ELF-1 (cell line): ENCODE measurements around the gene PCDHB10.
"Not testable (repeated sequence)": the region's sequence is repeated elsewhere in the genome, so short reads cannot be mapped to it uniquely, and the experiment has no call there.

Experiments used
- DNase-seq: peaks from one replicate; pipeline ENCODE4 v3.0.0-alpha.2; 2016; ENCODE audit warnings: low read depth, low spot score

The PCDHB10 gene

GRCh38 chr5:141192110-141192725 lies at the start of gene PCDHB10:
Gene PCDHB10 (plus strand): TSS chr5:141192353. CDS start chr5:141192553, 200 bp downstream.
- DNase-seq, result peak; percentile 72

GRCh38 chr5:141149812-141150211 lies 42.3 kb upstream of the PCDHB10 start, which contains the start of gene PCDHB6:
Gene PCDHB6 (plus strand): TSS chr5:141150057. CDS start chr5:141150258, 201 bp downstream.
- DNase-seq, result peak; percentile 30

GRCh38 chr5:141150224-141150992 lies 41.7 kb upstream of the PCDHB10 start:
- no peak for DNase-seq

DNA sequence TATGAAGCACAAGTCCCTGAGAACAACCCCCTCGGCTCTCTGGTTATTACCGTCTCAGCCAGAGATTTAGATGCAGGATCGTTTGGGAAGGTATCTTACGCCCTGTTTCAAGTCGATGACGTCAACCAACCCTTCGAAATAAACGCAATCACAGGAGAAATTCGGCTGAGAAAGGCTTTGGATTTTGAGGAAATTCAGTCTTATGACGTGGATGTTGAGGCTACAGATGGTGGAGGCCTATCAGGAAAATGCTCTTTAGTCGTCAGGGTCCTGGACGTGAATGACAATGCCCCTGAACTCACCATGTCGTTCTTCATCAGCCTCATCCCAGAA lies 41.2 kb upstream of the PCDHB10 start:
- no peak for DNase-seq

- not testable (repeated sequence) for DNase-seq
These were observed 40.5 kb upstream of the PCDHB10 start for GRCh38 chr5:141151632-141152031.

DNA sequence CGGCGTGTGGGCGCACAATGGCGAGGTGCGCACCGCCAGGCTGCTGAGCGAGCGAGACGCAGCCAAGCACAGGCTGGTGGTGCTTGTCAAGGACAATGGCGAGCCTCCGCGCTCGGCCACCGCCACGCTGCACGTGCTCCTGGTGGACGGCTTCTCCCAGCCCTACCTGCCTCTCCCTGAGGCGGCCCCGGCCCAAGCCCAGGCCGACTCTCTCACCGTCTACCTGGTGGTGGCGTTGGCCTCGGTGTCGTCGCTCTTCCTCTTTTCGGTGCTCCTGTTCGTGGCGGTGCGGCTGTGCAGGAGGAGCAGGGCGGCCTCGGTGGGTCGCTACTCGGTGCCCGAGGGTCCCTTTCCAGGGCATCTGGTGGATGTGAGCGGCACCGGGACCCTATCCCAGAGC lies 40.1 kb upstream of the PCDHB10 start:
- not testable (repeated sequence) for DNase-seq

- DNase-seq, result peak; percentile 19
These were observed 36.4 kb upstream of the PCDHB10 start for GRCh38 chr5:141155540-141156374.

GRCh38 chr5:141157356-141157755 lies 34.8 kb upstream of the PCDHB10 start:
- not testable (repeated sequence) for DNase-seq

- DNase-seq, result not testable (repeated sequence)
These were observed 34.3 kb upstream of the PCDHB10 start for GRCh38 chr5:141157901-141158300.

DNA sequence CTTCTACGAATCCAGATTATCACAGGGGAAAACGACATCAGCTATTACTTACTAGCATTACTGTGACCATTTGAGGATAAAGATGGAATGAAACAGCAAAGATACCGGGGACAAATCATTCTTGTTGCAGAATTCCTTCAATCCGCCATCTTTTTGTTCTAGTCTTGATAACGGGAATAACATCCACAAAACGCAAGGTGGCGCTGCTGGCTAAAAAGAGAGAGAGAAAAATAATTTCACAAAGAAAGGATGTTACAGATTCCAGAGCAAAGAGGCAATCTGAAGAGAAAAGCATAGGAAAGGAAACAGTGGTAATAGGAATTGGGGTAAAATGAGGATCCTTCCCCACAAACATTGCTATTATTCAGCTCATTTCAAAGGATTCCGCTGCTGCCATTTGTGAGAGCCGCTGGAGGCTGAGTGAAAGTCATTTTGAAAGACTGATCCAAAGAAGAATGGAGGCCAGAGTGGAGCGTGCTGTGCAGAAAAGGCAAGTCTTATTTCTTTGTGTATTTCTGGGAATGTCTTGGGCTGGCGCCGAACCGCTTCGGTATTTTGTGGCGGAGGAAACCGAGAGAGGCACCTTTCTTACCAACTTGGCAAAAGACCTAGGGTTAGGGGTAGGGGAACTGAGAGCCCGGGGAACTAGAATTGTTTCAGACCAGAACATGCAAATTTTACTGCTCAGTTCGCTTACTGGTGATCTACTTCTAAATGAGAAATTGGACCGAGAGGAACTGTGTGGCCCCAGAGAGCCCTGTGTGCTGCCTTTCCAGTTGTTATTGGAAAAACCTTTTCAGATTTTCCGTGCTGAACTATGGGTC lies 19.6 kb upstream of the PCDHB10 start, which contains the start of gene PCDHB7:
PCDHB7 (plus strand) TSS at position 264 of the 824 bp plus-strand sequence; CDS start at position 456, 192 bp downstream.
- peak; percentile 4 for DNase-seq

DNA sequence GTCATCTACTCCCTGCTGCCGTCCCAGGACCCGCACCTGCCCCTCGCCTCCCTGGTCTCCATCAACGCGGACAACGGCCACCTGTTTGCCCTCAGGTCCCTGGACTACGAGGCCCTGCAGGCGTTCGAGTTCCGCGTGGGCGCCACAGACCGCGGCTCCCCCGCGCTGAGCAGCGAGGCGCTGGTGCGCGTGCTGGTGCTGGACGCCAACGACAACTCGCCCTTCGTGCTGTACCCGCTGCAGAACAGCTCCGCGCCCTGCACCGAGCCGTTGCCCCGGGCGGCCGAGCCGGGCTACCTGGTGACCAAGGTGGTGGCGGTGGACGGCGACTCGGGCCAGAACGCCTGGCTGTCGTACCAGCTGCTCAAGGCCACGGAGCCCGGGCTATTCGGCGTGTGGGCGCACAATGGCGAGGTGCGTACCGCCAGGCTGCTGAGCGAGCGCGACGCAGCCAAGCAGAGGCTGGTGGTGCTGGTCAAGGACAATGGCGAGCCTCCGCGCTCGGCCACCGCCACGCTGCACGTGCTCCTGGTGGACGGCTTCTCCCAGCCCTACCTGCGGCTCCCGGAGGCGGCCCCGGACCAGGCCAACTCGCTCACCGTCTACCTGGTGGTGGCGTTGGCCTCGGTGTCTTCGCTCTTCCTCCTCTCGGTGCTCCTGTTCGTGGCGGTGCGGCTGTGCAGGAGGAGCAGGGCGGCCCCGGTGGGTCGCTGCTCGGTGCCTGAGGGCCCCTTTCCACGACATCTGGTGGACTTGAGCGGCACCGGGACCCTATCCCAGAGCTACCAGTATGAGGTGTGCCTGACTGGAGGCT lies 17.7 kb upstream of the PCDHB10 start:
- not testable (repeated sequence) for DNase-seq

DNA sequence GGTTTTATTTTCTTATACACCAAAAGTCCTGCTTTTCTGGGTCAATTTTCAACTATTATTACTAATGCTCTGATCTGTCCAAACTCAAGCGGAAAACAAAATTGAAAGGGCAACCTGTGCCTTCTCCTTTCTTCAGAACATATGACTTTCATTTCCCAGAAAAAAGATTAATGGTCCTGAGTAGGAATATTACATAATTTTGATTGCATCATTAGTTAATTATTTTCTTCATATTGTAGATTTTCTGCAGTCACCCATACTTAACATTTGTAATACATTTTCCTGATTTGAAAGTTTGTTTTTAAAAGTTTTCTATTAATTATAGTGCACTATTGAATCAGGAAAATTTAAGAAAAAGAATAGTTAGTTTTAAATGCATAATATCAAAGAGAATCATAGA lies 16.2 kb upstream of the PCDHB10 start:
- DNase-seq, result no peak

GRCh38 chr5:141177577-141178191 lies 14.5 kb upstream of the PCDHB10 start, which contains the start of gene PCDHB8:
Gene PCDHB8 (plus strand): TSS chr5:141177790. CDS start chr5:141178035, 245 bp downstream.
- DNase-seq, result not testable (repeated sequence)

- not testable (repeated sequence) for DNase-seq
These were observed 12.8 kb upstream of the PCDHB10 start for GRCh38 chr5:141179371-141179770.

DNA sequence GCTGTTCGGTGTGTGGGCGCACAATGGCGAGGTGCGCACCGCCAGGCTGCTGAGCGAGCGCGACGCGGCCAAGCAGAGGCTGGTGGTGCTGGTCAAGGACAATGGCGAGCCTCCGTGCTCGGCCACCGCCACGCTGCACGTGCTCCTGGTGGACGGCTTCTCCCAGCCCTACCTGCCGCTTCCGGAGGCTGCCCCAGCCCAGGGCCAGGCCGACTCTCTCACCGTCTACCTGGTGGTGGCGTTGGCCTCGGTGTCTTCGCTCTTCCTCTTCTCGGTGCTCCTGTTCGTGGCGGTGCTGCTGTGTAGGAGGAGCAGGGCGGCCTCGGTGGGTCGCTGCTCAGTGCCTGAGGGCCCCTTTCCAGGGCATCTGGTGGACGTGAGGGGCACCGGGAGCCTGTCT lies 12.3 kb upstream of the PCDHB10 start:
- not testable (repeated sequence) for DNase-seq

DNA sequence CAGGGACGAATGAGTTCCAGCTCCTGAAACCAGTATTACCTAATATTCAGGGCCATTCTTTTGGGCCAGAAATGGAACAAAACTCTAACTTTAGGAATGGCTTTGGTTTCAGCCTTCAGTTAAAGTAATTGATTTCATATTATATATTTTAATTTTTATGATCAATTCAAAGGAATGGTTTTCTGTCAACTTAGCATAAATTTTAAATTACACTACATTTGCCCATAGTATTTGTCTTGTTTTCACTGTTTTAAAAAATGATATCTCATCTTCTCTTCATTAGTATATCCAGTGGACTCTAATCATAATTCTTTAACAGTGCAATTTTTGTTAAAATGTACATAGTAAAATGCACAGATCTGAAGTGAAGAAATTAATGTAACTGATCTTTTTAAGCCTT lies 11.8 kb upstream of the PCDHB10 start:
- no peak for DNase-seq

GRCh38 chr5:141182248-141182647 lies 9.9 kb upstream of the PCDHB10 start, which contains the start of gene PCDHB16:
Gene PCDHB16 (plus strand): TSS chr5:141182387. CDS start chr5:141182560, 173 bp downstream.
- DNase-seq, result peak; percentile 53

GRCh38 chr5:141184117-141184855 lies 7.9 kb upstream of the PCDHB10 start:
- not testable (repeated sequence) for DNase-seq
